ENCODE measurements around the gene MAPK12.
A peak's percentile ranks its signal among the peaks of the same experiment; 100 is the strongest.

Gene MAPK12

GRCh38 chr22:50253046-50253915, 8.2 kb downstream of the MAPK12 start:
- DNase-seq (ENCODE audit: insufficient read length, low spot score) (no peak), FAIRE-seq (no peak)

- peak; percentile 86 for FAIRE-seq
These were observed 9.1 kb downstream of the MAPK12 start for GRCh38 chr22:50252082-50253045.

DNA sequence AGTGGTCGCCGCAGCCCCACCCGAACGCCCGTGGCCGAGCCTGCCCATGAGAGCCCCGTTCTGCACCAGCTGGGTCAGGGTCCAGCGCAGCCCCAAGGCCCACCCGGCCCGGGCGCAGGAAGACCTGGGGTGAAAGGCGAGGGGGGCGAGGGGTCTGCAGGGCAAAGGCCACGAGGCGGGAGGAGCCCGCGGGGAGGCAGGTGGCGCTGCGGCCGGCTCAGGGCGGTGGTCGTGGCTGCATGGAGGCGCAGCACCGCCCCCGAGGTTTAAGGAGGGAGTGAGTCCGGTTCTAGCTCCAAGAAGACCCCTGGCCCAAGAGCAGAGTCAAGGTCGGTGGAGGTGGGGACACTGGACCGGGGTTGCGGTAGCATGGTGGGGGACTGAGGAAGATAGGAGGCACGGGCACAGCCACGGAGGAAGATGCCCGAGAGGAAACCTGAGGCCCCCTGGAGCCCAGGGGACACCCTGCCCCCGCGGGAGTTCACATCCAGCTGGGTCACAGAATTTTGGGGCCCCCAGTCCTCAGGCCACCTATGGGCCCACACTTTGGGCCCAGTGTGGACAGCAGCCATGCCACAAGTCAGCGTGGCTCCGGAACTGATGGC, 9.9 kb downstream of the MAPK12 start:
- DNase-seq (ENCODE audit: insufficient read length, low spot score) (no peak), FAIRE-seq (no peak)

More at GRCh38 chr22:50252082-50253045, 9.1 kb downstream of the MAPK12 start:
- no peak for DNase-seq (ENCODE audit: insufficient read length, low spot score)

DNA sequence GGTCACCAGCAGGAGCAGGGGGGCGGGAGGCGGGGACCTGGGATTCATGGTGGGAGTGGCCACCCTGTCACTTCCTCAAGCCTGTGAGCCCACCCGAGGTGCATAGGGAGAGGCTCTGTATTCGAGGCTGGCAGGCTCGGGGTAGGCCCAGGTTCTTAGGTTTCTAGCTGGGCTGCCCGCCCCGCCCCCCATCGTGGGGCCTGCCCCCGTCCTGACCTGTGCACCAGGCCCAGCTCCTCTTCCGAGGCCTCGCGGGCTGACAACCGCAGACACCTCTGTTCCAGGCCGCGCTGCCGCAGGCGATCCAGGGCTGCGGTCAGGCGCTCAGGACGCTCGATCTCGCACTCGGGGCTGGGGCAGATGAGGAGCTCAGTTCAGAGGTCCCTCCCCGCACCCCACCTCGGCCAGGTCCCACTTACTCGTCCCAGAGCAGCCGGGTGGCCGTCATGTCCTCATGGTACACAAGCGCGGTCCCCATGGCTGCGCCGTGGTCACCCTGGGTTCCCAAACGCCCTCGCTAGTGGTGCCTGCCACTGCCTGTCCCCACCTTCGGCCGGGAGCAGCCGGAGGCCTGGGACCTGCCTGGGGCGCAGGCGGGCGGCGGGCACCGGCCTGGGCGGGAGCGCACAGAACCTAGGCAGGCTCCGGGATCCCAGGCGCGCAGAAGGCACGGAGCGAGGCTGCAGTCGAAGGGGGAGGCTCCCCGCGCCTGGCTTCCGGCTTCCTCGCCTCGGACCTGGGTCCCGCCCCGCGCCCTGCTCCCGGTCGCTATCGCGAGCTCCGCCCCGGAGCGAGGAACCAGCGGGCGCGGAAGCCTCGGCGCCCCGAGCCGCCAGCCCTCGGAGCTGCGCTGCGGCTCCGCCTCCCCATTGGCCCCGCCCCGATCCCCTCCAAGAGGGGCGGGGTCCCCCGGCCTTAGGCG, 10.7 kb downstream of the MAPK12 start, which contains the start of gene HDAC10:
HDAC10 (minus strand) TSS at position 711 of the 922 bp plus-strand sequence; CDS start at position 478, 233 bp downstream.
- DNase-seq (ENCODE audit: insufficient read length, low spot score) (no peak), FAIRE-seq (peak; percentile 72)

DNA sequence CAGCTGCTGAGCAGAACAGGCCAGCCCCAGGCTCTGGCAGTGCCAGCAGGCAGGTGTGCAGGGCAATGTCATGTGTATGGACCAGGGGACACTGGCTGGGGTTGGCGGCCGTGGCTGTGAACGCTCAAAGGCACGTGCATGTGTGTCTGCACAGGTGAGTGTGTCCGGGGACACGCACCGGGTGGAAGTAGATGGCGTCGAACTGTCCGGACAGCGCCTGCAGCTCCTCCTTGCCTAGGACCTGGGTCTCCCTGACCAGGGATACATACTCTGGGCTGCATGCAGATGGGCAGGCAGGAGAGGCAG, 11.3 kb downstream of the MAPK12 start:
- DNase-seq (ENCODE audit: insufficient read length, low spot score) (no peak), FAIRE-seq (no peak)

DNA sequence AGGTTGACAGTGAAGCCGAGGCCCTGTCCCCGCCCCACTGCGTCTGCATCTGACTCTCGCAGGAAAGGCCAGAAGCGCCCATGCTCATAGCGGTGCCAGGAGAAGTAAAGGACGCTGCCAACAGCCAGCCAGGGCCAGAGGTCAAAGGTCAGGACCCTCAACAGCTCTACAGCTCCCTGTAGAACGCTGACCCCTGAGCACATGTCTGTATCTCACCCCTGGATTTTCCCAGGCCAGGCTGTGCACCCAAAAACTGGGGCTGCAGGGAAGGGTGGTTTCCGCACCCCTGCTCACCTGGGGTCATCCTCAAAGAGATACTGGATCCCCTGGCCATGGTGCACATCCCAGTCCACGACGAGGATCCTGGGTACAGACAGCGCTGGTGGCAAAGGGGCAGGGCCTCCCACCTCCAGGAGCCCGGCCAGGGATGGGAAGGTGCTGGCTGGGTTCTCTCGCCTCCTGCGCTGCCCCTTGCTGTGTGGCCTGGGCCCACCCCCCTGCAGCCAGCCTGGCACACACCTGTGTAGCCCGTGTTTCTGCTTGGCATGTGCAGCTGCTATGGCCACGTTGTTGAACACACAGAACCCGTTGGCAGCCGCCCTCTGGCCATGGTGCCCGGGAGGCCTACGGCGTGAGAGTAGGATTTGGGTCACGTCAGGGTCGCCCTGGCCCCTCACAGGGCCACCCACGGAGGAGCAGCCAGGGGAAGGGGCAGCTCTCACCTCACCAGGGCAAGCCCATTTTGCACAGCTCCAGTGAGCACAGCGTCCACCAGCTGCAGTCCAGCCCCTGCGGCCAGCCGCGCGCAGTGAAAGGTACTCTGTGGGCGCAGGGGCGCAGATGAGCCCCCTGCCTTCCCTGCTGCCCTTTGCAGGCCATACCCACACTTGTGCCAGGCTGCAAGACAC, 11.9 kb downstream of the MAPK12 start:
- DNase-seq (ENCODE audit: insufficient read length, low spot score) (no peak), FAIRE-seq (no peak)

DNA sequence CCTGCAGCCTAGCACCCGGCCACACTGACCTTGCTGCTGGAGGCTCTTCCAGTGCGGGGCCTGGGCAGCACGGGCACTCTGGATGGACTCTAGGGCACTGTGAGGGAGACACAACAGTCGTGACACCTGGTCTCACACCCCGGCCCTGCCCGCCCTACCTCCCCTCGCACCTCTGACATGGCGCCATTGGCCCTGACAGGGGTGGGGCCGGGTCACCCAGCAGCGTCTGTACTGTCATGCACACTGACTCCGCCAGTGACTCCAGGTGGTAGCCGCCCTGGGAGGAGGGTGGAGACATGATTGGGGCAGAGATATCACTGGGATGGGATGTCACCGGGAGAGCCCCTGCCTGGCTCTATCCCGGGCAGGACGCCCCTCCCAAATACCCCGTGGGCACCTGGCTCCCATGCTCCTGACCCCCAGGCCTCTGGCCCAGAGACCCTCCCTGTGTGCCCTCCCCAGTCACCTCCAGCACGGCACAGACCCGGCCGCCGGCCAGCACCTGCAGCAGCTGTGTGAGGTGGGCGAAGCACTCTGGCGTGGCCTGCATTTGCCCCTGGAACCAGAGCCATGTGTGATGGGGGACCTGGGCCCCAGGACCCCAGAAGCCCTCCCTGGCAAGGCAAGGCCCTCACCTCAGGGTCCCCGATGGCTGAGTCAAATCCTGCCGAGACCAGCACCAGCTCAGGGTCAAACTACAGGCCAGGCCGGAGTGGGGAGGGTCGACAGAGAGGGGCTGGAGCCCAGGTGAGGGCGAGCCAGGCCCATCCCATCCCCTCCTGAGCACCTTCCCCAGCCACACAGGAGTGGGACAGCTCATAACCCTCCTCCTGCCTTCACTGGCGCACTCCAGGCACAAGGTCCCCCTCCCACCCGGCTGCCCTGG, 13.0 kb downstream of the MAPK12 start:
- DNase-seq (ENCODE audit: insufficient read length, low spot score), result no peak
- FAIRE-seq, result no peak

- DNase-seq (ENCODE audit: insufficient read length, low spot score) (no peak), FAIRE-seq (no peak)
These were observed 13.7 kb downstream of the MAPK12 start for GRCh38 chr22:50247748-50248147.

DNA sequence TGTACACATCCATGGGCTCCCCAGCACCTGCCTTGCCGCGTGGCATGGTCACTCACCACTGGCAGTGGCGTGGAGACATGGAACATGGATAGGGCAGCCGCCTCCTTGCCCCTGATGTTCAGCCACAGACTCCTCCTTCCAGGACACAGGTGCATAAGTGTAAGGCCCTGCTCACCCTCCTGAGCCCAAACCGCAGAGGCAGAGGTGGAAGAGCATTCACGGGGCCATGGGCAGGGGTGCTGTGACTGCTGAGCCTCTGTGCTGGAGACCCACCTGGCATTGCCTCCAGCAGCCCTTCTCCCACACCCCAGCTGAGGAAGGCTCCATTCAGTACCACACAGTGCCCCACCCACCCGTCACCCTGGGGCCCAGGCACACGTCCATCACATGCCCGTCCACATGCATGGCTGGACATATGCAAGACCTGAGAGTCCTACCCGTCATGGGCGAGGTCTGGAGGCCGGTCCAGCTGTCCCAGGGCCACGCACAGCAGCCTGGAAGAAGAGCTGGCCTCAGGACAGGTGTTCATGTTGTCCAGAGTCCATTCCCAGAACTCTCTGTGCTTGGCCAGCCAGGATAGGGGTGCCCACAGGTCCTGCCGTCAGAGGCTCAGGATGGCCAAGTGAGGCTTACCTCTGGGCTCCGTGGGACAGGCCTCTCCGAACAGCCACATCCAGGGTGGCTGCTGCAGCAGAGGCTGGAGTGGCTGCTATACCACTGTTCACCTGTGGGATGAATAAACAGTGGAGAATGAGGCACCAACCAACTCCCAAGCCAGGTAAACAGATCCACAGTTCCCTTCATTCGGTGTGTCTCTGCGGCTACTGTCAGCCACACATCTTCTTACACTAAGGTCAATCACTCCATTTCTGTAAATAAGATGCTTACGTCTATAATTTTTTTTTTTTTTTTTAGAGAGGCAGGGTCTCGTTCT, 15.0 kb downstream of the MAPK12 start:
- DNase-seq (ENCODE audit: insufficient read length, low spot score), result no peak
- no peak for FAIRE-seq

DNA sequence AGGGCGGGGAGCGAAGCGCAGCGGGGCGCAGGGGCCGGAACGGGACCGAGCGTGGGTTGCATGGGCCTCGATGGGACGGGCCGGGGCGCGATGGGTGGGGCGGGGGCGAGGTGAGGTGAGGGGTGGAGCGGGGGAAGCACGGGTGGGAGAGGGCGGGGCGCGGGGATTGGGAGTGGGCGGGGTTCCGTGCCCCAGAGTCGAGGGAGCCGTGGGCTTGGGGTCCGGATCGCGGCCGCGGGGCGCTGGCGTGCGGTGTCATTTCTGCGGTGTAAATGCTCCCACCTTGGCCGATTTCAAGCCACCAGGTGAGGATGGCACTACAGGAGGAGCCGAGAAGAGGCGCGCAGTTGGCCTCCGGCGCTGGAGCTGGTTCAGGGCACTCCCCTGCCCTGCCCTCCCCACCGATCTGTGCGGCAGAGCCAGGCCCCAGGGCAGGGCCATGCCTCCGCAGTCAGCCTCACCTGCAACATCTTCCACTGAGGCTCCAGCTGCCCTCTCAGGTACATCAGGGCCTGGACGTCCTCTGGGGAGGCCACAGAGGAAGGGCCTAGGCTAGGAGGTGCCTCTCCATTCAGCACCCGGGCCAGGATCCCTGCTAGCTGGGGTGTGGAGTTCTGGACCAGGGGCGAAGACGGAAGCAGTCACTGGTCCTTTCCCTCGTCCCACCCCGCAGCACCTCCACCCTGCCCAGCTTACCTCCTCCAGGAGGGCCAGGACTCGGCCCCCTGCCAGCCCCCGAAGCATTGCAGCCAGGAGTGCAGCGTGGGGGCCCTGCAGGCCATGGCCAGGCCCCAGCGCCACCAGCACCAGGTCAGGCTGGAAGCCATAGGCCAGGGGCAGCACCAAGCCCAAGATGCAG, 16.0 kb downstream of the MAPK12 start:
- DNase-seq (ENCODE audit: insufficient read length, low spot score) (no peak), FAIRE-seq (no peak)

DNA sequence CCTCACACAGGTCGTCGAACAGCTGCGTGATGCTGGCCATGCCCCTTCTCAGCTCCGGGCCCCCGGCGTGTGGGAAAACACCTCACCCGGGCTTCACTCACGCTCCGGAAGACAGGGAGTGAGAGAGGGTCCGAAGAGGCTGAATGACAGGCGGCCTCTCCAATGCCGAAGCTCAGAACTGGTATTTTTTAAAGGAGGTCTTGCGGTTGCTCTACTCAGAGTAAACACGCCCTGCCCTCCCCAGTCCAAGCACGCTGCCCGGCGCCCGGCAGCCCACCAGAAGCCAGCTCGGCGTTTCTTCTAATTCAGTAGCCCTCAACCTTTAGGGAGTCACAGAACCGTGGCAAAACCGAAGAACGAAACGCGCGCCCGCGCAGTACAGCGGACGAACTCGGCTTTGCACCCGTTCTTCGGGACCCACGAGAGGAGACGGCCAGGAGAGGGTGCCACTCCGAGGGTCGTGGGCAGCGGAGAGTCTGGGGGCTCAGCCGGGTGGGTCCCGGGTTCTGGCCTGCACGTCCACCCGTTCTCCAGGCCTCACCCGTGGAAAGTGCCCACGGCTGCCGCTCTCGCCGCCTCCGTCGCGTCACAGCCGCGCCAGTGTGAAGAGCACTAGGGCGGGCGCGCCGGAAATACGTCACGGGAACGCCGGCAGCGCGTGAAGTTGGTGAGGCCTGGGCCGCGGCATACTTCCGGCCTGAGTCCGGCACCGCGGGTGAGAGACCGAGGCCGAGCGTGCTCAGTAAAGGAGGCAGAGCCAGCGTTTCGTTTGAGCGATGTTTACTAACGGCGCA, 16.9 kb downstream of the MAPK12 start, which contains the start of gene TUBGCP6:
TUBGCP6 (minus strand) TSS at position 604 of the 794 bp plus-strand sequence; CDS start at position 40, 564 bp downstream.
- peak; percentile 91 for DNase-seq (ENCODE audit: insufficient read length, low spot score)
- peak; percentile 86 for FAIRE-seq

- FAIRE-seq, result no peak
- no peak for DNase-seq (ENCODE audit: insufficient read length, low spot score)
These were observed 17.6 kb downstream of the MAPK12 start for GRCh38 chr22:50243685-50244419.

DNA sequence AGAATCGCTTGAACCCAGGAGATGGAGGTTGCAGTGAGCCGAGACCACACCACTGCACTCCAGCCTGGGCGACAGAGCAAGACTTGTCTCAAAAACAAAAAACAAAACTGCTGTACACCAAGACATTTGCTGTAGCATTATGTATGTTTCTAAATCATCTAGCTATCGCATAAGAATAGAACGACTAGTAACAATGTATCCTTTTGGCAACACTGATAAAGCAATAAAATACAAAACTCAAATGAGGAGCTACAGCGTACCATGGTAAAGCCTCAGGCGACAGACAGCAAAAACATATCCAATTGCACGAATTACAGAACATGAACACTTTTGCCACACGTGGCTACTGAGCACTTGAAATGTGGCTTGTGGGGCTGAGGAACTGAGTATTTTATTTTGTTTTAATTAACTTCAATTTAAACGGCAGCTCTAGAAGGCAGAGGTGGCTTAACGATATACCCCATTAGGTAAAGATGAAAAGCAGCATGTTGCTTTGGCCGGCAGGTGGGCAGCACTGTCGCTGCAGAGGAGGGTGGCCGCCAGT, 19.0 kb downstream of the MAPK12 start:
- DNase-seq (ENCODE audit: insufficient read length, low spot score) (no peak), FAIRE-seq (no peak)

DNA sequence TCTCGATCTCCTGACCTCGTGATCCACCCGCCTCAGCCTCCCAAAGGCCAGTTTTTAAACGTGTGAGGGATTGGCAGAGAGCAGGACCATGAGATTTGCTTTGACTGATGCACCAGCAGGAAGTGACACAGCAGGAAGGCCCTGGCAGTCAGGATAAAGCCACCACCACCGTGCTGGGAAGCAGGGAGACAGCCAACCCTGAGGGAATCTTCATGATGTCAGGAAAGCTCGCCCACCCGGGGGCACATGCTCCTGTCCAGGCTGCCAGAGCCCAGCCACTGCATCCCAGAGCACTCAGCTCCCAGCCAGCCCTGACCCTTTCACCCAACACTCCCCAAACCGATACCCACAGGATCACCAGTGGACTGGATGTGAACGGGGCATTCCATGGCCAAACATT, 22.7 kb downstream of the MAPK12 start:
- FAIRE-seq (no peak), DNase-seq (ENCODE audit: insufficient read length, low spot score) (no peak)
